Liver (tissue), 9 donors: ENCODE results near the gene SSBP2. TPM values are rescaled to one million over a fixed set of nuclear protein-coding genes. Genes with fewer than 3 reads are reported as not detected.

Experiments used
- DNase-seq: peaks from one replicate; pipeline ENCODE4 v3.0.0-alpha.2; 2017; ENCODE audit warnings: low spot score
- H3K27ac ChIP-seq, 2 donors: one replicate each; pipeline ENCODE4 v1.7.0; 2013; ENCODE audit warnings: inconsistent platforms in 2 of 2, low read length in 2 of 2, control low read depth in 1 of 2, low read depth in 1 of 2, mild to moderate bottlenecking in 1 of 2
- H3K27me3 ChIP-seq, 4 donors: one replicate each; pipeline versions ENCODE4 v1.6.1 to v1.7.0; 2013; ENCODE audit warnings: low read length in 3 of 4, inconsistent platforms in 1 of 4, mild to moderate bottlenecking in 1 of 4, moderate library complexity in 1 of 4; ENCODE audit not compliant: control insufficient read depth in 4 of 4, insufficient read depth in 4 of 4
- H3K36me3 ChIP-seq, 4 donors: one replicate each; pipeline versions ENCODE4 v1.6.1 to v1.7.0; 2013; ENCODE audit warnings: low read length in 3 of 4, mild to moderate bottlenecking in 3 of 4, low read depth in 1 of 4, moderate library complexity in 1 of 4; ENCODE audit not compliant: control insufficient read depth in 4 of 4, insufficient read depth in 3 of 4
- H3K4me1 ChIP-seq, 4 donors: one replicate each; pipeline versions ENCODE4 v1.6.1 to v1.7.0; 2013; ENCODE audit warnings: low read length in 3 of 4, mild to moderate bottlenecking in 3 of 4, moderate library complexity in 1 of 4; ENCODE audit not compliant: control insufficient read depth in 4 of 4, insufficient read depth in 4 of 4
- H3K4me3 ChIP-seq, 3 donors: one replicate each; pipeline versions ENCODE4 v1.6.1 to v1.7.0; 2013; ENCODE audit warnings: low read length in 3 of 3, control low read depth in 1 of 3, low read depth in 1 of 3, mild to moderate bottlenecking in 1 of 3
- H3K9ac ChIP-seq, 2 donors: one replicate each; pipeline ENCODE4 v1.7.0; 2013; ENCODE audit warnings: low read length in 2 of 2, mild to moderate bottlenecking in 2 of 2, moderate library complexity in 2 of 2, control low read depth in 1 of 2, low read depth in 1 of 2
- H3K9me3 ChIP-seq, 4 donors: one replicate each; pipeline versions ENCODE4 v1.6.1 to v1.7.0; 2013; ENCODE audit warnings: low read length in 3 of 4; ENCODE audit not compliant: control insufficient read depth in 4 of 4
- EGR1 ChIP-seq, 2 donors: IDR thresholded peaks; 2 replicates each; pipeline ENCODE4 v1.6.1; 2016 to 2018; ENCODE audit warnings: antibody characterized with exemption in 2 of 2, low read depth in 2 of 2
- FOXA1 ChIP-seq: IDR thresholded peaks from 2 replicates; pipeline ENCODE4 v1.6.1; 2016; ENCODE audit warnings: antibody characterized with exemption
- FOXA2 ChIP-seq: IDR thresholded peaks from 2 replicates; pipeline ENCODE4 v1.6.1; 2016; ENCODE audit warnings: antibody characterized with exemption
- GABPA ChIP-seq, 2 donors: IDR thresholded peaks in 1 of 2; conservative IDR thresholded peaks in 1 of 2; 2 replicates each; pipeline ENCODE4 v1.6.1; 2016; ENCODE audit warnings: antibody characterized with exemption in 2 of 2, mild to moderate bottlenecking in 1 of 2, moderate library complexity in 1 of 2
- HNF4A ChIP-seq, 2 donors: conservative IDR thresholded peaks; 2 replicates each; pipeline ENCODE4 v1.6.1; 2016; ENCODE audit warnings: antibody characterized with exemption in 2 of 2, mild to moderate bottlenecking in 2 of 2
- HNF4G ChIP-seq: IDR thresholded peaks from 2 replicates; pipeline ENCODE4 v1.6.1; 2016; ENCODE audit warnings: antibody characterized with exemption
- JUND ChIP-seq, 2 donors: IDR thresholded peaks; 2 replicates each; pipeline ENCODE4 v1.6.1; 2016; ENCODE audit warnings: antibody characterized with exemption in 2 of 2
- NR2F2 ChIP-seq: IDR thresholded peaks from 2 replicates; pipeline ENCODE4 v1.6.1; 2016; ENCODE audit warnings: antibody characterized with exemption
- RAD21 ChIP-seq, 2 donors: IDR thresholded peaks; 2 replicates each; pipeline ENCODE4 v1.6.1; 2016; ENCODE audit warnings: antibody characterized with exemption in 2 of 2, mild to moderate bottlenecking in 2 of 2
- RXRA ChIP-seq, 2 donors: IDR thresholded peaks; 2 replicates each; pipeline ENCODE4 v1.6.1; 2017 to 2018; ENCODE audit warnings: antibody characterized with exemption in 2 of 2, mild to moderate bottlenecking in 1 of 2
- SP1 ChIP-seq: IDR thresholded peaks from 2 replicates; pipeline ENCODE4 v1.6.1; 2018; ENCODE audit warnings: antibody characterized with exemption, mild to moderate bottlenecking
- TAF1 ChIP-seq: conservative IDR thresholded peaks from 2 replicates; pipeline ENCODE4 v1.6.1; 2016; ENCODE audit warnings: antibody characterized with exemption, mild to moderate bottlenecking
- YY1 ChIP-seq: IDR thresholded peaks from 2 replicates; pipeline ENCODE4 v1.6.1; 2016; ENCODE audit warnings: antibody characterized with exemption, mild to moderate bottlenecking
- polyA plus RNA-seq, 2 donors: library from polyadenylated mRNA; stranded (reverse) in 1 of 2; unstranded in 1 of 2; fragments of 200-250 nt in 1 of 2; fragments of >200 nt in 1 of 2; fragmentation: Nextera tagmentation in 1 of 2; extraction: Ambion mirVana in 1 of 2; gene quantifications; one replicate each; pipeline versions ENCODE4 v1.2.1 to v1.2.3, GENCODE V29; 2013 to 2015
- total RNA-seq, 2 donors: library from RNA; depleted of rRNA; stranded (reverse); fragments of >200 nt; gene quantifications; one replicate each; pipeline ENCODE4 v1.2.3, GENCODE V29; 2014
- TF ChIP-seq, protein P1 (sequence below): fragments of 150-350 bp; IDR thresholded peaks from 2 replicates; pipeline ENCODE4 v1.5.1; 2017; ENCODE audit warnings: improper control_type of control experiment, low read depth, low read length; ENCODE audit not compliant: missing input control
- TF ChIP-seq, protein P2 (sequence below): IDR thresholded peaks from 2 replicates; pipeline ENCODE4 v1.6.1; 2016; ENCODE audit warnings: antibody characterized with exemption
- TF ChIP-seq, protein P3 (sequence below): IDR thresholded peaks from 2 replicates; pipeline ENCODE4 v1.6.1; 2016; ENCODE audit warnings: antibody characterized with exemption
- TF ChIP-seq, protein P4 (sequence below): IDR thresholded peaks from 2 replicates; pipeline ENCODE4 v1.6.1; 2016; ENCODE audit warnings: antibody characterized with exemption
- TF ChIP-seq, protein P5 (sequence below): IDR thresholded peaks from 2 replicates; pipeline ENCODE4 v1.6.1; 2016; ENCODE audit warnings: antibody characterized with exemption, mild to moderate bottlenecking
- donor health status: healthy.
- donor health status: healthy.
- donor health status: healthy.
- donor health status: healthy.
- donor health status: healthy.

Gene SSBP2
- total and polyA plus RNA-seq, 4 donors, result 2.2 to 10.1 (median 4.1) TPM

DNA sequence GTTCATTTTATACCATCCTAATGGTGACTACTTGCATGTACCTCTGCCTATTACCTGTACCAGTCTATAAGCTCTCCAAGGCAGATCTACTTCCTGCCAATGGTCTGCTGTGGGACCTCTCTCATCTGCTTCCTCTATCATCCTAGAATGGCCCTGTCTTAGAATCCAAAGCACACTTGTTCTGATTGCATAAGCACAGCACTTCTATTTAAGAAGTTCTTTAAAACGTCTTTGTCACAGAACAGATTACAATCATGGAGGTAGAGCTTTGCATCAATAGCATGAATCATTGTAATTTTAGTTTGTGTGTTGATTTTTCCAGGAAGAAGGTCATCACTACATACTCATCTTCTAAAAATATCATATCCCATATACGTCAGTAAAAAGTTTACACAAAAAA is 225.2 kb downstream of the SSBP2 start (continued):
- TF ChIP-seq, protein P1, sequence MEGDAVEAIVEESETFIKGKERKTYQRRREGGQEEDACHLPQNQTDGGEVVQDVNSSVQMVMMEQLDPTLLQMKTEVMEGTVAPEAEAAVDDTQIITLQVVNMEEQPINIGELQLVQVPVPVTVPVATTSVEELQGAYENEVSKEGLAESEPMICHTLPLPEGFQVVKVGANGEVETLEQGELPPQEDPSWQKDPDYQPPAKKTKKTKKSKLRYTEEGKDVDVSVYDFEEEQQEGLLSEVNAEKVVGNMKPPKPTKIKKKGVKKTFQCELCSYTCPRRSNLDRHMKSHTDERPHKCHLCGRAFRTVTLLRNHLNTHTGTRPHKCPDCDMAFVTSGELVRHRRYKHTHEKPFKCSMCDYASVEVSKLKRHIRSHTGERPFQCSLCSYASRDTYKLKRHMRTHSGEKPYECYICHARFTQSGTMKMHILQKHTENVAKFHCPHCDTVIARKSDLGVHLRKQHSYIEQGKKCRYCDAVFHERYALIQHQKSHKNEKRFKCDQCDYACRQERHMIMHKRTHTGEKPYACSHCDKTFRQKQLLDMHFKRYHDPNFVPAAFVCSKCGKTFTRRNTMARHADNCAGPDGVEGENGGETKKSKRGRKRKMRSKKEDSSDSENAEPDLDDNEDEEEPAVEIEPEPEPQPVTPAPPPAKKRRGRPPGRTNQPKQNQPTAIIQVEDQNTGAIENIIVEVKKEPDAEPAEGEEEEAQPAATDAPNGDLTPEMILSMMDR, result no peak
- TF ChIP-seq NR2F2 (no peak), SP1 (no peak)

DNA sequence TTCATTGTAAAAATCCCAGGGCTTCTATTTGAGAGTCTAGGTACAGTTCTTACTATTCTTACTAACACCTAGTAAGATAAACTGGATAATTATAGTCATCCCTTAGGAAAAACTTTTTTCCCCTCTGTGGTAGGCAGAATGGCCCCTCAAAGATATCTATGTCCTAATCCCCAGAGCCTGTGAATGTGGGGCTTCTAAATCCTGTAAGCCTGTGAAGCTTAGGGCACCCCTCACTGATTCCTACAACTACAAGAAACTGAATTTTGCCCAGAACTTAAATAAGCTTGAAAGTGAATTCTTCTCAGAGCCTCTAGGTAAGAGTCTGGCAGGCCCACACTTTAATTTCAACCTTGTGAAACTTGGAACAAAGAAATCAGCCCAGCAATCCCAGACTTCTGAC is 226.9 kb downstream of the SSBP2 start:
- TF ChIP-seq FOXA2 (no peak), FOXA1 (no peak), HNF4G (no peak), JUND (IDR thresholded peaks at IDR 0.05) (no peak), HNF4A (conservative IDR thresholded peaks at IDR 0.05) (no peak), NR2F2 (no peak), SP1 (no peak), YY1 (no peak), EGR1 (IDR thresholded peaks at IDR 0.05; ENCODE audit: low read depth in 2 of 2) (no peak), RAD21 (IDR thresholded peaks at IDR 0.05) (no peak), RXRA (IDR thresholded peaks at IDR 0.05) (no peak), GABPA (IDR thresholded peaks at IDR 0.05 in 1 of 2, conservative IDR thresholded peaks at IDR 0.05 in 1 of 2) (no peak), TAF1 (no peak)
- TF ChIP-seq, protein P2, sequence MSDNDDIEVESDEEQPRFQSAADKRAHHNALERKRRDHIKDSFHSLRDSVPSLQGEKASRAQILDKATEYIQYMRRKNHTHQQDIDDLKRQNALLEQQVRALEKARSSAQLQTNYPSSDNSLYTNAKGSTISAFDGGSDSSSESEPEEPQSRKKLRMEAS, result no peak
- TF ChIP-seq, protein P3, sequence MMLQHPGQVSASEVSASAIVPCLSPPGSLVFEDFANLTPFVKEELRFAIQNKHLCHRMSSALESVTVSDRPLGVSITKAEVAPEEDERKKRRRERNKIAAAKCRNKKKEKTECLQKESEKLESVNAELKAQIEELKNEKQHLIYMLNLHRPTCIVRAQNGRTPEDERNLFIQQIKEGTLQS, result no peak
- TF ChIP-seq, protein P1, result no peak
- TF ChIP-seq, protein P4, sequence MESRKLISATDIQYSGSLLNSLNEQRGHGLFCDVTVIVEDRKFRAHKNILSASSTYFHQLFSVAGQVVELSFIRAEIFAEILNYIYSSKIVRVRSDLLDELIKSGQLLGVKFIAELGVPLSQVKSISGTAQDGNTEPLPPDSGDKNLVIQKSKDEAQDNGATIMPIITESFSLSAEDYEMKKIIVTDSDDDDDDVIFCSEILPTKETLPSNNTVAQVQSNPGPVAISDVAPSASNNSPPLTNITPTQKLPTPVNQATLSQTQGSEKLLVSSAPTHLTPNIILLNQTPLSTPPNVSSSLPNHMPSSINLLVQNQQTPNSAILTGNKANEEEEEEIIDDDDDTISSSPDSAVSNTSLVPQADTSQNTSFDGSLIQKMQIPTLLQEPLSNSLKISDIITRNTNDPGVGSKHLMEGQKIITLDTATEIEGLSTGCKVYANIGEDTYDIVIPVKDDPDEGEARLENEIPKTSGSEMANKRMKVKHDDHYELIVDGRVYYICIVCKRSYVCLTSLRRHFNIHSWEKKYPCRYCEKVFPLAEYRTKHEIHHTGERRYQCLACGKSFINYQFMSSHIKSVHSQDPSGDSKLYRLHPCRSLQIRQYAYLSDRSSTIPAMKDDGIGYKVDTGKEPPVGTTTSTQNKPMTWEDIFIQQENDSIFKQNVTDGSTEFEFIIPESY, result no peak
- TF ChIP-seq, protein P5, sequence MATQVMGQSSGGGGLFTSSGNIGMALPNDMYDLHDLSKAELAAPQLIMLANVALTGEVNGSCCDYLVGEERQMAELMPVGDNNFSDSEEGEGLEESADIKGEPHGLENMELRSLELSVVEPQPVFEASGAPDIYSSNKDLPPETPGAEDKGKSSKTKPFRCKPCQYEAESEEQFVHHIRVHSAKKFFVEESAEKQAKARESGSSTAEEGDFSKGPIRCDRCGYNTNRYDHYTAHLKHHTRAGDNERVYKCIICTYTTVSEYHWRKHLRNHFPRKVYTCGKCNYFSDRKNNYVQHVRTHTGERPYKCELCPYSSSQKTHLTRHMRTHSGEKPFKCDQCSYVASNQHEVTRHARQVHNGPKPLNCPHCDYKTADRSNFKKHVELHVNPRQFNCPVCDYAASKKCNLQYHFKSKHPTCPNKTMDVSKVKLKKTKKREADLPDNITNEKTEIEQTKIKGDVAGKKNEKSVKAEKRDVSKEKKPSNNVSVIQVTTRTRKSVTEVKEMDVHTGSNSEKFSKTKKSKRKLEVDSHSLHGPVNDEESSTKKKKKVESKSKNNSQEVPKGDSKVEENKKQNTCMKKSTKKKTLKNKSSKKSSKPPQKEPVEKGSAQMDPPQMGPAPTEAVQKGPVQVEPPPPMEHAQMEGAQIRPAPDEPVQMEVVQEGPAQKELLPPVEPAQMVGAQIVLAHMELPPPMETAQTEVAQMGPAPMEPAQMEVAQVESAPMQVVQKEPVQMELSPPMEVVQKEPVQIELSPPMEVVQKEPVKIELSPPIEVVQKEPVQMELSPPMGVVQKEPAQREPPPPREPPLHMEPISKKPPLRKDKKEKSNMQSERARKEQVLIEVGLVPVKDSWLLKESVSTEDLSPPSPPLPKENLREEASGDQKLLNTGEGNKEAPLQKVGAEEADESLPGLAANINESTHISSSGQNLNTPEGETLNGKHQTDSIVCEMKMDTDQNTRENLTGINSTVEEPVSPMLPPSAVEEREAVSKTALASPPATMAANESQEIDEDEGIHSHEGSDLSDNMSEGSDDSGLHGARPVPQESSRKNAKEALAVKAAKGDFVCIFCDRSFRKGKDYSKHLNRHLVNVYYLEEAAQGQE, result no peak
- no peak for DNase-seq
- Histone ChIP-seq H3K4me3 (no peak overlapping the region), H3K9me3 (no peaks in the 10 kb centered on the region), H3K27me3 (no peaks in the 10 kb centered on the region), H3K36me3 (no peaks in the 10 kb centered on the region), H3K4me1 (no peaks in the 10 kb centered on the region), H3K9ac (no peak overlapping the region), H3K27ac (no peak overlapping the region)
